KG1 (cell line): Measurements from ENCODE around the gene UFD1.

ENCODE experiments used
- DNase-seq: peaks from one replicate; lab custom pipeline; 2025; lab: John Stamatoyannopoulos, UW

Gene UFD1

GRCh38 chr22:19422440-19423301 lies 56.3 kb downstream of the UFD1 start:
- DNase-seq: no peak

GRCh38 chr22:19420321-19420720 lies 58.7 kb downstream of the UFD1 start:
- DNase-seq: no peak

- DNase-seq: no peak
Observed at GRCh38 chr22:19419464-19420178, 59.4 kb downstream of the UFD1 start.

- DNase-seq: no peak
Observed at GRCh38 chr22:19419086-19419463, 59.9 kb downstream of the UFD1 start.

GRCh38 chr22:19412923-19413322 lies 66.1 kb downstream of the UFD1 start:
- DNase-seq: no peak

- no peak for DNase-seq
Observed at GRCh38 chr22:19412478-19412877, 66.5 kb downstream of the UFD1 start.

GRCh38 chr22:19411690-19412045 lies 67.3 kb downstream of the UFD1 start:
- no peak for DNase-seq

- no peak for DNase-seq
Observed at GRCh38 chr22:19410941-19411689, 67.9 kb downstream of the UFD1 start.

- no peak for DNase-seq
Observed at GRCh38 chr22:19407649-19408606, 71.1 kb downstream of the UFD1 start.

- DNase-seq: no peak
Observed at GRCh38 chr22:19406846-19407245, 72.1 kb downstream of the UFD1 start.

- DNase-seq: no peak
Observed at GRCh38 chr22:19406281-19406811, 72.6 kb downstream of the UFD1 start.

GRCh38 chr22:19405652-19406051 lies 73.3 kb downstream of the UFD1 start:
- DNase-seq: no peak

GRCh38 chr22:19405133-19405532 lies 73.9 kb downstream of the UFD1 start:
- DNase-seq: no peak

GRCh38 chr22:19404676-19405075 lies 74.3 kb downstream of the UFD1 start:
- no peak for DNase-seq

GRCh38 chr22:19402642-19403191 lies 76.3 kb downstream of the UFD1 start:
- DNase-seq: no peak

GRCh38 chr22:19401483-19401882 lies 77.5 kb downstream of the UFD1 start:
- DNase-seq: no peak

- no peak for DNase-seq
Observed at GRCh38 chr22:19400881-19401280, 78.1 kb downstream of the UFD1 start.
